Measurements from ENCODE around the gene PEX5.

GRCh38 chr12:7221486-7221885, 32.0 kb downstream of the PEX5 start:
- no peak for TF ChIP-seq CTCF (optimal IDR thresholded peaks at IDR 0.05 in 1 of 3, IDR thresholded peaks at IDR 0.05 in 1 of 3, conservative IDR thresholded peaks at IDR 0.05 in 1 of 3; ENCODE audit: extremely low read depth in 1 of 3, insufficient read depth in 2 of 3, low read length in 3 of 3)
- TF ChIP-seq EZH2 (IDR thresholded peaks at IDR 0.05; ENCODE audit: low read length), result no peak

Data from keratinocyte (primary cell).